Right atrium auricular region (tissue), 2 donors: ENCODE data around the gene SPNS1. TPM values are rescaled to one million over a fixed set of nuclear protein-coding genes. Genes with fewer than 3 reads are reported as not detected.

Experiments used
- DNase-seq: peaks from one replicate; pipeline ENCODE4 v3.0.0-alpha.2; 2019; ENCODE audit warnings: low spot score
- H3K27ac ChIP-seq, 2 donors: fragments of 200-600 bp; sonication (generic); 1 replicate in 1 of 2; 2 replicates in 1 of 2; pipeline ENCODE4 v1.5.1; 2016 to 2019
- H3K27me3 ChIP-seq, 2 donors: fragments of 200-600 bp; sonication (generic); one replicate each; pipeline versions ENCODE4 v1.5.1 to v1.6.0; 2017 to 2019
- H3K36me3 ChIP-seq: fragments of 200-600 bp; sonication (generic); one replicate; pipeline ENCODE4 v1.5.1; 2016
- H3K4me1 ChIP-seq, 2 donors: fragments of 200-600 bp; sonication (generic); one replicate each; pipeline versions ENCODE4 v1.5.1 to v1.6.0; 2017 to 2019
- H3K4me3 ChIP-seq, 2 donors: fragments of 200-600 bp; sonication (generic); 1 replicate in 1 of 2; 2 replicates in 1 of 2; pipeline ENCODE4 v1.5.1; 2017 to 2019; ENCODE audit warnings: mild to moderate bottlenecking in 1 of 2, moderate library complexity in 1 of 2
- H3K9me3 ChIP-seq, 2 donors: fragments of 200-600 bp; sonication (generic); one replicate each; pipeline ENCODE4 v1.5.1; 2019
- total RNA-seq, 2 donors: library from RNA; depleted of rRNA; stranded (reverse); fragments of >200 nt; gene quantifications; one replicate each; pipeline ENCODE4 v1.1.0, GENCODE V29; 2016
- TF ChIP-seq, protein P1 (sequence below), 2 donors: fragments of 200-600 bp; sonication (generic); IDR thresholded peaks; one replicate each; pipeline ENCODE4 v1.5.1; 2019; ENCODE audit warnings: antibody characterized with exemption in 2 of 2

SPNS1 gene
- total RNA-seq, 2 donors from 2014 or later, result 11.9 to 12.8 TPM

- Histone ChIP-seq H3K27me3 (no peaks in the 10 kb centered on the region), H3K36me3 (no peaks in the 10 kb centered on the region), H3K9me3 (no peaks in the 10 kb centered on the region), H3K4me3 (no peak overlapping the region), H3K4me1 (no peaks in the 10 kb centered on the region), H3K27ac (no peak overlapping the region)
- TF ChIP-seq, protein P1, sequence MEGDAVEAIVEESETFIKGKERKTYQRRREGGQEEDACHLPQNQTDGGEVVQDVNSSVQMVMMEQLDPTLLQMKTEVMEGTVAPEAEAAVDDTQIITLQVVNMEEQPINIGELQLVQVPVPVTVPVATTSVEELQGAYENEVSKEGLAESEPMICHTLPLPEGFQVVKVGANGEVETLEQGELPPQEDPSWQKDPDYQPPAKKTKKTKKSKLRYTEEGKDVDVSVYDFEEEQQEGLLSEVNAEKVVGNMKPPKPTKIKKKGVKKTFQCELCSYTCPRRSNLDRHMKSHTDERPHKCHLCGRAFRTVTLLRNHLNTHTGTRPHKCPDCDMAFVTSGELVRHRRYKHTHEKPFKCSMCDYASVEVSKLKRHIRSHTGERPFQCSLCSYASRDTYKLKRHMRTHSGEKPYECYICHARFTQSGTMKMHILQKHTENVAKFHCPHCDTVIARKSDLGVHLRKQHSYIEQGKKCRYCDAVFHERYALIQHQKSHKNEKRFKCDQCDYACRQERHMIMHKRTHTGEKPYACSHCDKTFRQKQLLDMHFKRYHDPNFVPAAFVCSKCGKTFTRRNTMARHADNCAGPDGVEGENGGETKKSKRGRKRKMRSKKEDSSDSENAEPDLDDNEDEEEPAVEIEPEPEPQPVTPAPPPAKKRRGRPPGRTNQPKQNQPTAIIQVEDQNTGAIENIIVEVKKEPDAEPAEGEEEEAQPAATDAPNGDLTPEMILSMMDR (IDR thresholded peaks at IDR 0.05), result no peak
- DNase-seq, result no peak
Measured at GRCh38 chr16:29009050-29009837, 34.7 kb downstream of the SPNS1 start.

DNA sequence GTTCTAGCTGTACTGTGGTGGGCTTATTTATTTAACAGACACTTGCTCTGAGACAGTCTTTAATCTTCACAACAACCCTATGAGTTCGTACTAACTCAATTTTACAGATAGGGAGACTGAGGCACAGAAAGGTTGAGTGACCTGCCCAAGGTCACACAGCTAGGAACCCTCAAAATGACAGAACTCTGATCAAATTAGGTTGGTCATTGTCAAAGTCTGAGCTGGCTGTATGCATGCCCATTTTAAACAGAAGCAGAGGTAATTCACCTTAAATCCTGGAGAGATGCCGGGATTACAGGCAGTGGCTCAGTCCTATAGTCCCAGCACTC is 35.2 kb downstream of the SPNS1 start:
- no peak for DNase-seq
- Histone ChIP-seq H3K4me1 (no peaks in the 10 kb centered on the region), H3K27ac (no peak overlapping the region), H3K9me3 (no peaks in the 10 kb centered on the region), H3K4me3 (no peak overlapping the region), H3K36me3 (no peaks in the 10 kb centered on the region), H3K27me3 (no peaks in the 10 kb centered on the region)
- TF ChIP-seq, protein P1 (IDR thresholded peaks at IDR 0.05), result no peak

DNA sequence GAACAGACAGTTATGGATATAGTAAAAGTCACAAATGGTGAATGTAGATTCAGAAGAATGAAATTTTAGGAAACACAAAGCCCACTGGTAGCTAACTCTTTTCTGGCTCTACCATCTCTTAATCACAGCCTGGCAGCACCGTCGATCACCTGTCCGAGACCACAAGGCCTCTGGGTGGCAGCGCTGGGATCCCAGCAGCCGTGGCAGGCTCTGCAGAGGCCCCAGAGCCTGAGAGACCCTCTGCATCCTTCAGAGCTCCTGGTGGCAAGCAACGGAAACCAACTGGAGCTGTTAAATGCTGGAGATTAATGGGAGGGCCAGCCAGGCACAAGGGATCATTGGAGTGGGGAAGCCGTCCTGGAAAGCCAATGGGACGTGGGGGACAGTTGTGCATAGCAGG is 36.5 kb downstream of the SPNS1 start:
- TF ChIP-seq, protein P1 (IDR thresholded peaks at IDR 0.05), result no peak
- Histone ChIP-seq H3K27ac (no peak overlapping the region), H3K9me3 (no peaks in the 10 kb centered on the region), H3K4me1 (no peaks in the 10 kb centered on the region), H3K4me3 (no peak overlapping the region), H3K27me3 (no peaks in the 10 kb centered on the region), H3K36me3 (no peaks in the 10 kb centered on the region)
- DNase-seq, result no peak

DNA sequence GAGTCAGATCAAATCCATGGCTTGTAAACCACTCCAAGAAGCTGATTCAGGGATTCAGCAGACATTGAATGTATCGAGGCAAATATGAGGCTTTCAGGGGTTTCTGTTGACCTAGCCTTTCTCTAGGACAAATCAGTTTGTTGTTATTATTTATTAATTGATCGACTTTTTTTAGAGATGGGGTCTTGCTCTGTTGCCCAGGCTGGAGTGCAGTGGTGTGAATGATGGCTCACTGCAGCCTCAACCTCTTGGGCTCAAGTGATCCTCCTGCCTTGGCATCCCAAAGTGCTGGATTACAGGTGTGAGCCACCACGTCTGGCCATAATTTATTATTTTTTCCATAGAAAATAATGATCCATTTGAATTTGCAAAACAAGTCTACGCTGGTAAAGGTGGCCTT is 37.3 kb downstream of the SPNS1 start:
- Histone ChIP-seq H3K36me3 (no peaks in the 10 kb centered on the region), H3K4me1 (no peaks in the 10 kb centered on the region), H3K27me3 (no peaks in the 10 kb centered on the region), H3K4me3 (no peak overlapping the region), H3K27ac (no peak overlapping the region), H3K9me3 (no peaks in the 10 kb centered on the region)
- DNase-seq, result no peak
- TF ChIP-seq, protein P1 (IDR thresholded peaks at IDR 0.05), result no peak

GRCh38 chr16:29012913-29013553 is 38.5 kb downstream of the SPNS1 start:
- H3K4me1 ChIP-seq, result no peaks in the 10 kb centered on the region
- TF ChIP-seq, protein P1 (IDR thresholded peaks at IDR 0.05), result no peak
- DNase-seq, result no peak
- no peaks in the 10 kb centered on the region for H3K36me3 ChIP-seq
- H3K27me3 ChIP-seq, result no peaks in the 10 kb centered on the region
- H3K27ac ChIP-seq, result no peak overlapping the region
- H3K9me3 ChIP-seq, result no peaks in the 10 kb centered on the region
- no peak overlapping the region for H3K4me3 ChIP-seq
